Thymus (tissue), 11 donors: ENCODE results near the gene C3orf49. TPM values are rescaled to one million over a fixed set of nuclear protein-coding genes. Genes with fewer than 3 reads are reported as not detected.

Experiments used
- DNase-seq, 9 donors: peaks; one replicate each; pipeline ENCODE4 v3.0.0-alpha.2; 2013; ENCODE audit warnings: low spot score in 9 of 9, low read depth in 6 of 9, missing footprints in 1 of 9
- H3K27ac ChIP-seq, 2 donors: one replicate each; pipeline ENCODE4 v1.5.1; 2013; ENCODE audit warnings: control low read depth in 1 of 2, low read depth in 1 of 2, low read length in 1 of 2, mild to moderate bottlenecking in 1 of 2, moderate library complexity in 1 of 2
- H3K27me3 ChIP-seq, 2 donors: one replicate each; pipeline ENCODE4 v1.5.1; 2013; ENCODE audit warnings: low read length in 1 of 2; ENCODE audit not compliant: control insufficient read depth in 2 of 2, insufficient read depth in 1 of 2
- H3K36me3 ChIP-seq, 2 donors: one replicate each; pipeline ENCODE4 v1.5.1; 2013; ENCODE audit warnings: low read length in 1 of 2, mild to moderate bottlenecking in 1 of 2, moderate library complexity in 1 of 2; ENCODE audit not compliant: control insufficient read depth in 2 of 2, insufficient read depth in 2 of 2
- H3K4me1 ChIP-seq, 2 donors: one replicate each; pipeline ENCODE4 v1.5.1; 2013; ENCODE audit warnings: low read length in 2 of 2; ENCODE audit not compliant: control insufficient read depth in 2 of 2, insufficient read depth in 2 of 2
- H3K4me3 ChIP-seq, 2 donors: one replicate each; pipeline ENCODE4 v1.5.1; 2013; ENCODE audit warnings: low read length in 2 of 2, control low read depth in 1 of 2, mild to moderate bottlenecking in 1 of 2
- H3K9me3 ChIP-seq, 2 donors: one replicate each; pipeline ENCODE4 v1.5.1; 2013; ENCODE audit warnings: low read length in 1 of 2, mild to moderate bottlenecking in 1 of 2; ENCODE audit not compliant: control insufficient read depth in 2 of 2, insufficient read depth in 1 of 2
- WGBS: extraction: QIAGEN DNeasy Blood & Tissue Kit; methylation state at CpG from one replicate; pipeline ENCODE4 v1.1.7; 2013; 5-methylcytosine and 5-hydroxymethylcytosine counted together
- polyA plus RNA-seq: library from polyadenylated mRNA; stranded (reverse); fragments of 200-250 nt; gene quantifications from one replicate; pipeline ENCODE4 v1.2.3, GENCODE V29; 2013
- total RNA-seq: library from RNA; stranded (reverse); fragments of 120-200 nt; gene quantifications from one replicate; pipeline ENCODE4 v1.2.4, GENCODE V29; 2013
- donor health status: healthy.

Gene C3orf49
- total and polyA plus RNA-seq, 2 donors = 0.05 TPM; not detected in 1

DNA sequence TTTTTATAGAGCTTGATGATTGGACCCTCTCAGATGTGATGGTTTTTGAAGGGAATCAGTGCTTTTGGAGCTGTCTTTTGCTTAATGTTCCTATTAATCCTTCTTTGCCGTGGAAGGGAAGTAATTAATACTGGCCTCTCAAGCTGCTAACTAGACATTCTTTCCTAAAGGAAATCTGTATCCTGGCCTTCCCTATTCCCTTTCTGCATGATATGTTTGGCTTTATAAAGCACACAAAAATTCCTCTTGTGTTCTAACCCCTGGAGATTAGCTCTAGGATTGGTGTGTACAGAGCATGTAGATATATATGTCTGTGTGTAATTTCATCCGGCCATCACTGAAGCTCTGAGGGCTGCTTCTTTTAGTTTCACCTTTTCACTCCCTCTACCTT, 51.5 kb downstream of the C3orf49 start:
- no peaks in the 10 kb centered on the region for H3K9me3 ChIP-seq
- H3K4me3 ChIP-seq = no peak overlapping the region
- WGBS = 89% methylated on average over 2 of the region's 2 CpGs
- peaks cover 0 to 3% of the 10 kb centered on the region in 2 donors for H3K4me1 ChIP-seq
- DNase-seq = no peak
- H3K27ac ChIP-seq = no peak overlapping the region
- peaks cover 0 to 8% of the 10 kb centered on the region in 2 donors for H3K36me3 ChIP-seq
- no peaks in the 10 kb centered on the region for H3K27me3 ChIP-seq

DNA sequence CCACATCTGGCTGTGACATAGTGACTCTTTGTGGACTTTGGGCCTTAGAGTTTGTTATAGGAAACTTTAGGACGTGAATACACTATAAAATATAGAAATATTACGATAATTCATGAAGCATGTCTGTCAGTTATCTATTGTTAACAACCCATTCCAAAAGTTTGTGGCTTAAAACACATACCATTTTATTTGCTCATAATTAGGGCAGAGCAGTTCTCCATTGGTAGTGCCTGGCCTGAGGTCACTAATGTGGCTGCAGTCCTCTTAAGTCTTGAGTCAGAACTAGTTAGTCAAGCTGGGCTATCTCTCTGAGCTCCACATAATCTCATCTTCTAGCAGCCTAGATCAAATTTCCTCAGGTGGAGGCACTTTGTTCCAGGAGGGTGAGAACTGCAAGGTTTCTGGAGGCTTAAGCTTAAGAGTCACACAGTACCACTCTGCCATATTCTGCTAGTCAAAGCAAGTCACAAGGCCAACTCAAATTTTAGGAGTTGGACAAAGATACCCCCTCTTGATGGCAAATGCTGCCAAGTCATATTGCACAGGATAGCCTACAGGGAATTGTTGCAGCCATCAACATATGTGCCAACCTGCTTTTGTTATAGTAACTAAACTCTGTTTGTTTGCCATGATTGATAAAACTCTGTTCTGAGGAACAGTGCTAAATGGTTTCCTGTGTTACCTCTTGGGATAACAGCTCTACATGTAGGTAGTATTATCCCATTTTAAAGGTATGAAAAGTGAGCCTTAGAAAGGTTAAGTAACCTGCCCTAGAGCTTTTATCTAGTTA, 53.2 kb downstream of the C3orf49 start:
- no peaks in the 10 kb centered on the region for H3K9me3 ChIP-seq
- no peak overlapping the region for H3K27ac ChIP-seq
- no peak for DNase-seq
- peaks cover 0 to 6% of the 10 kb centered on the region in 2 donors for H3K36me3 ChIP-seq
- H3K4me1 ChIP-seq = peaks cover 1 to 3% of the 10 kb centered on the region in 2 donors
- 98% methylated on average over 2 of the region's 2 CpGs for WGBS
- no peaks in the 10 kb centered on the region for H3K27me3 ChIP-seq
- H3K4me3 ChIP-seq = no peak overlapping the region

GRCh38 chr3:63874769-63875168, 55.7 kb downstream of the C3orf49 start:
- no peaks in the 10 kb centered on the region for H3K27me3 ChIP-seq
- no peaks in the 10 kb centered on the region for H3K36me3 ChIP-seq
- H3K27ac ChIP-seq = no peak overlapping the region
- DNase-seq = no peak
- H3K4me3 ChIP-seq = no peak overlapping the region
- WGBS = 96% methylated on average over 3 of the region's 3 CpGs
- no peaks in the 10 kb centered on the region for H3K9me3 ChIP-seq
- H3K4me1 ChIP-seq = peaks cover 3 to 8% of the 10 kb centered on the region in 2 donors

- no peaks in the 10 kb centered on the region for H3K9me3 ChIP-seq
- H3K4me1 ChIP-seq = peaks cover 3 to 8% of the 10 kb centered on the region in 2 donors
- WGBS = 96% methylated on average over 2 of the region's 2 CpGs
- H3K36me3 ChIP-seq = no peaks in the 10 kb centered on the region
- no peak overlapping the region for H3K27ac ChIP-seq
- H3K4me3 ChIP-seq = no peak overlapping the region
- no peaks in the 10 kb centered on the region for H3K27me3 ChIP-seq
- DNase-seq = no peak
These were observed 56.4 kb downstream of the C3orf49 start for GRCh38 chr3:63875510-63875909.

- Histone ChIP-seq H3K4me3 (no peak overlapping the region), H3K27me3 (no peaks in the 10 kb centered on the region), H3K27ac (no peak overlapping the region), H3K4me1 (peaks cover 3 to 8% of the 10 kb centered on the region in 2 donors), H3K36me3 (no peaks in the 10 kb centered on the region), H3K9me3 (no peaks in the 10 kb centered on the region)
- 91% methylated on average over 3 of the region's 3 CpGs for WGBS
- DNase-seq = no peak
These were observed 57.2 kb downstream of the C3orf49 start for GRCh38 chr3:63876260-63876659.

DNA sequence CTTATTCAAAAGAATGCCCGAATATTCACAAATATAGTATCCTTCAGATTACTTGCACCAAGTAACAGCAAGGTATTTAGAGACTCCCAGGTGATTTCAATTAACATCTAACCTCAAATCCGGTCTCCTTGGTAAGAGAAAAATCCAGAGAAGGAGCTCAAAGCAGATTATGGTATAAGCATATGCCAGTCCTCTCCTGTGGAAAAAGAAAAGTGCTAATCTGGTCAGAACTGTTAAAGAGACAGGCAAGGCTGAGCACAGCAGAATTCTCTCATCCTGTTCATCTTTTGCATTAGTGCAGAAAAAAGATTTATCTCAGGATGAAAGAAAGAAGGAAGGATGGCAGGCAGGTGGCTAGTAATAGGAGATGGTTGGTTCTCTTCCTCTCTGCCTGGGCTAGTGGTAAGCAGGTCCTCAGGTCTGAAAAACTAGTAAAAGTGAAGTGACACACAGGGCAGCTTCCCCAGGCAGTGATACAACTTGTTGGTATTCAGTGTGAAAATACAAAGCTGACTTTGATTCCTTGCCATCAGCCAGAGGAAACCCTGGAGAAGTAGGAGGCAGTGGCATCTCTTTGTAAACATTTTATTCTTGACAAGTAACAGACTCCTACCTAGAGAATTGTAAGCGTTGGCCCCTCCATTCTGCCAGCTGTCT, 58.8 kb downstream of the C3orf49 start:
- Histone ChIP-seq H3K9me3 (no peaks in the 10 kb centered on the region), H3K27me3 (no peaks in the 10 kb centered on the region), H3K4me1 (peaks cover 0 to 8% of the 10 kb centered on the region in 2 donors), H3K27ac (no peak overlapping the region), H3K36me3 (no peaks in the 10 kb centered on the region), H3K4me3 (no peak overlapping the region)
- no peak for DNase-seq
- WGBS = 96% methylated on average over 3 of the region's 3 CpGs

DNA sequence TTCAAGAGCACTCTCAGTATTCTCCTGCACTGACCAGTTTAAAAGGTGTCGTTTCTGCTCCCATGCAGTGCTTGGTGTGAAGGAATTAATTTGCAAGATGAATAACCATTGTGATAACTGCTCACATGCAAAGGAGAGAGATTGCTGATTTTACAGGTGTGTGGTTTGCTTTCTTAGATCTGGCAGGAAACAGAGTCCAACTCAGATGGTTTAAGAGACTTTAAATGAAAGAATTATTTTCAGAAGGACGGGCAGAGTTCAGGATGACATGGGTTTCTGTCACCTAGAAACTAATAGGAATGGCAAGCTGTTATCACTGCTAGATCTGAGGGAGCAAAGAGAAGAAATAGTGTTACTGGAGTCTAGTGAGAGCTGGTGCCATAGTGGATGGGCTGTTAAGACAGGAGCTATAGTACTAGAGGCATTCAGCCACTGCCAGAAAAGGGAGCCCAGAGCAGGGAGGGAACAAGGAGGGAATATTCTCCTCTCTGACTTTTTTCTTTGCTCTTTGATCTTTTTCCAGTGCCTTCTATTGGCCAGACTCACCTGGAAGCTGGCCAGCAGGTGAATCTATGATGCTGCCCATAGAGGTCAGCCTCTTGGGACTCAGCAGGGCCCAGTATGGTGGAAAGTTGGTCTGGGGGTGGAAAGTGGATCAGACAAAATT, 59.4 kb downstream of the C3orf49 start:
- 37% methylated on average over 2 of the region's 2 CpGs for WGBS
- Histone ChIP-seq H3K27ac (no peak overlapping the region), H3K4me3 (no peak overlapping the region), H3K9me3 (no peaks in the 10 kb centered on the region), H3K36me3 (no peaks in the 10 kb centered on the region), H3K27me3 (no peaks in the 10 kb centered on the region), H3K4me1 (peaks cover 0 to 8% of the 10 kb centered on the region in 2 donors)
- no peak for DNase-seq

DNA sequence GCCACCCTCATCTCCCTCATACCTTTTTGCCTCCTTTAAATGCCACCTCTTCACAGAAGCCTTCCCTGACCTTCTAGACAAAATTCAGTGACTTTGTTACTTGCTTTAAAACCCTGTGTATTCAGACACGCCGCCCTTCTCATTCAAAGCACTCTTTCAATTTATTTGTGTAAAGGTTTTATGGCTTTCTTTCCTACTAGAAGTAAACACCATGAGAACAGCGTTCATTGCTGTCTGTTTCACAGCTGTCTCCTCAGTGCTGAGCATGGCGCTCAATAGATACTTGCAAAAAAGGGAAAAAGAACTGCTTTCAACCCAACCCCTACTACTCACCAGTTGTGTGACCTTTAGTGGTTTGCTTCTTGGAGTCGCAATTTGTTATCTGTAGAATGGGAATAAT, 61.6 kb downstream of the C3orf49 start:
- Histone ChIP-seq H3K4me3 (no peak overlapping the region), H3K27ac (no peak overlapping the region), H3K27me3 (no peaks in the 10 kb centered on the region), H3K36me3 (no peaks in the 10 kb centered on the region), H3K4me1 (peaks cover 0 to 8% of the 10 kb centered on the region in 2 donors), H3K9me3 (no peaks in the 10 kb centered on the region)
- 97% methylated on average over 5 of the region's 5 CpGs for WGBS
- DNase-seq = no peak

DNA sequence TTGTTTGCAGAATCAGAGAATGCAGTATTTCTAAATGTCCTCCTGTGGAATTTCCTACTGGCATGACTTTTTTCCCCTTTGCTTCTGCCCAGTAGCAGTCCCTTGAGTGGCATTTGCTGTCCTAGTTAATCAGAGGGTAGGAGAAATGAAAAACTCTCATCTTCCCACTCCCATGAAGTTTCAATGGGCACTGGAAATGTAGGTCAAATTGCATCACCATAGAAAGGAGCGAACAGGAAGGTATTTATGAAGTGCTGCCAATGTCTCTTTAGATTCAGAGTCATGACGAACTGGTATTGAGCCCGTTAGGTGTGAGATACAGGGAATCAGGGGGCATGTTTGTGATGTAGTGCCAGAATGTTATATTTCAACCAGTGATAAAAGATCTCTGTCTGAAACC, 67.8 kb downstream of the C3orf49 start:
- Histone ChIP-seq H3K9me3 (no peaks in the 10 kb centered on the region), H3K27ac (no peak overlapping the region), H3K27me3 (no peaks in the 10 kb centered on the region), H3K36me3 (no peaks in the 10 kb centered on the region), H3K4me3 (no peak overlapping the region), H3K4me1 (no peaks in the 10 kb centered on the region)
- WGBS = 95% methylated on average over 3 of the region's 3 CpGs
- DNase-seq = no peak
